CD4-positive, alpha-beta T cell treated with Interleukin-15 for 1 hour (primary cell): ENCODE measurements around the gene GRAP.

Source experiments
- DNase-seq: peaks from one replicate; pipeline ENCODE4 v3.0.0-alpha.2; 2020

GRAP gene

DNA sequence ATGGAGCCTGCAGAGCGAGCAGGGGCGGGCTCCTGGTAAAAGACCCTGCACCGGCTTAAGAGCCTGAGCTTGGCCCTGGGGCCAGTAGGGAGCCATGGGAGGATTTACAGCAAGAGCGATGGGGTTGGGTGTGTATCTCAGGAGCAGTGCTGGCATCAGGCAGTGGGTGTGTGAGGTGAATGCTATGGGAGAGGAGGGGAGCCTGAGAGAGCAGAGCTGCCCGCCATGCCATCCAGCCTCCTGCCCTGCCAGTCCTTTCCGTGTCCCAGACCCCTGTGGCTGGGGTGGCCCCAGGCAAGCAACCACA is 65.5 kb downstream of the GRAP start:
- no peak for DNase-seq

DNA sequence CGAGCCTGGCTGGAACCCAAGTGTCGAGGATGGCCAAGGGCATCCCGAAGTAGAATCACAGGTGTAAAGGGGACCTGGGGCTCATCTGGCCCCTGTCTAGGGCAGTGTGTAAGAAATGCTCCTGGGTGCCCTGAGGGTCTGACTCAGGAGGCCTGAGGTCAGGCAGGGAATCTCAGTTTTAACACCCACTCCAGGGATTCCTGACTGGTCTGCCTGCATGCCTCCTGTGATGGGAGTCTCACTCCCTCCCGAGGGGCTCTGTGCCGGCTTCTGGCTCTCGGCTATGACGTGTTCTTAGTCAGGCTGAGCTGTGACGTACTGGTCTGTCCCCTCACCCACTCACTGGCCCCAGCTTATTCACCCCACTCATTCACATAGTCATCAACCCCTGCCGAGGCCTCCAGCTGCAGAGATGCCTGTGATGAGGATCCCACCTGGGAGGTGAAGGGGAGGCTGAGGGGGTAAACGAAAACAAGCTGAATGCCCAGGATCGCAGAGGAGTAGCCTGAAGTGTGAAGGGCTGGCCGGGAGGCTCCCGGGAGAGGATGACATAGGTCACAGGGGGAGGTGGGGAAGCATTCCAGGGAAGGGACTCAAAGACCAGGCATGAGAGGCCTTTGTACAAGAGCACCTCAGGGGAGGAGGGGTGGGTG is 65.9 kb downstream of the GRAP start:
- DNase-seq: no peak

DNA sequence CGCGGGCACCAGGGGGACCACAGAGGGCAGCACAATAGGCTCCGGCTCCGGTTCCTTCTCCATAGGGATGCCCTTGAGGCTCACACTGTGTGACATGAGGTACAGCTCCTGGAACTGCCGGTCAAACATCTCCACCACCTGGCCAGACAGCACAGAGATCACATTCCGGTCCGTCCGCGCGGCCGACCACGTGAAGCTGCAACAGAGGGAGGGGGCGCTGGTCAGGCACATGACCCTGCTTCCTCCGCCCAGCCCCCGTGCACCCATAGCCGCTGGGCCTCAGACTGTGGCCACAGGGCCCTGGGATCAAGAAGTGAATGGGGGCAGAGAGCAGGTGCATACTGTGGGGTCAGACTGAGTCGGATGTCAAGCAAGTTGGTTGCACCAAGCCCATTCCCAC is 68.1 kb downstream of the GRAP start:
- no peak for DNase-seq

DNA sequence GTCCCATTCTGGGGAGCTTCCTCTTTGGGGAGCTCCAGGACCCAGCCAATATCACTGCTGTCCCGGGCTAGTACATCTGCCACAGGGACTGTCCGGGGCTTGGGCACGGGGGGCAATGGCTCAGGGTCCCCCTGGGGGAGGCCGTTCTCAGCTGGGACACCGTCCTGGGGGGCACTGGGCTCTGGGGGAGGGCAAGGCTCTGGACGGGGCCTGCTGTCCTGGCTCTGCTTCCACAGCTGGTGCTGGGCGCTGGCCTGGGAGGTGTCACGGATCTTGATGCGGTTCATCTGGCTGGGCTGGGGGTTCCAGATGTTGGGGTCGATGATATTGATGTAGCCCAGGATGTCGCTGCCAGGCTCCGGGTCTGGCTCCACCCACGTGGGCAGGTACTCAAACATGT is 68.7 kb downstream of the GRAP start:
- DNase-seq: no peak

- DNase-seq: no peak
Measured at GRCh38 chr17:18977646-18978045, 69.1 kb downstream of the GRAP start.

- no peak for DNase-seq
Measured at GRCh38 chr17:18977021-18977420, 69.7 kb downstream of the GRAP start.

DNA sequence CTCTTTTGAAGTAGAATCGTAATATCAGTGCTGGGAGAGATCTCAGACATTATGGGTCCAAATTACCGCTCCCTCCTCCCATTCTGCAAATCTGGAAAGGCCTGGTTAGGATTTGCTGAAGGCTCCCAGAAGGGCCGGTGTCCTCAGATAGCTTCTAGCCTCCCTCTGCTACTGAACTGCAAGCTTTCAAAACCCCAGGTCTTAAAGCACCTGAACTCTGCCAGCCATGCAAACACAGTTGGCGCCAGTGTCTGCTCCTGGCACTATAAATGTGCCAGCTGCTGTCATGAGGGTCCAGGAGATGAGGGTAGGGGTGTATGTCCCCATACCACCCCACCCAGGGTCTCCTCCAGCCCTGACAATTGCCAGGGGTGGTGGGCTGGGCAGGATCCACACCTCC is 70.6 kb downstream of the GRAP start:
- DNase-seq: no peak

DNA sequence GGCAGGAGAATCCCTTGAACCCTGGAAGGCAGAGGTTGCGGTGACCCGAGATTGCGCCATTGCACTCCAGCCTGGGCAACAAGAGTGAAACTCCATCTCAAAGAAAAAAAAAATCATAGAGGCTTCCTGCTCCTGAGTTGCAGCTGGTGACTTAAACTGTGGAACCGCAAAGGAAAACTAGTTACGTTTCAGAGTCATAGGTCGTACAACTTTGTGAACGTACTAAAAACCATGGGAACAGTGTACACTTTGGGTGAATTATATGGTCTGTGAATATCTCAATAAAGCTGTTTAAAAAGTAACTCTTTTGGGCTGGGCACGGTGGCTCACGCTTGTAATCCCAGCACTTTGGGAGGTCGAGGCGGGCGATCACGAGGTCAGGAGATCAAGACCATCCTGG is 71.2 kb downstream of the GRAP start:
- no peak for DNase-seq

DNA sequence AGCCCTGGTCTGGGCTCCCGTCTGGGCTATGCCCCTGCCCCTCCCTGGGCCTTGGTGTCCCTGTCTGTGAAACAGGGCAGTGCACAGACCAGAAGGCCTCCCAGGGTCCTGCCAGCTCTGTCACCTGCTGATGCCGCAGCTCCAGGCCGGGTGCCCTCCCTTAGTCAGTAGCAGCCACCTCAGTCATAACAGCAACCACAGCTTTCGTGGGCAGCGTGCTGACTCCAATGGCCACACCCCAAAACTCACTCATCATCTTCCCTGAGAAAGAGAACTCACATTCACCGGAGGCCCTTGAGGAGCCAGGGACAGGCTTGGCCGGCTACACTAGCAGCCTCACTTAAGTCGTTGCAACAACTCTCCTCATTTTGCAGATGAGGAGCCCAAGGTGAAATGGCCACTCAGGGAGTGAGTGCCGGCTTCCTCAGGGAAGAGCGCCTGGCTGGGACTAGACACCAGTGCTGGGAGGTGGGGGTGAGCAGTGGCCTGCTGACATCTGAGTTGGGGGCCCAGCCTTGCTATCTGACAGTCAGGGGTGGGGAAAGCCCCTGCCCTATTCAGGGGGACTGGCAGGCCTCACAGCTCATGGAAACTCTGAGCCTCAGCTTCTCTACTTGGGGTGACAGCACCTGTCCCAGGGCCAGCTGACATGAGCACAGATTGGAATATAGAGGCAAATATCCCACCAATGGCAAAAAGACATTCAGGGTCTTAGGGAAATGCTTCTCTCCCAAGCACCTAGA is 72.2 kb downstream of the GRAP start:
- DNase-seq: no peak

DNA sequence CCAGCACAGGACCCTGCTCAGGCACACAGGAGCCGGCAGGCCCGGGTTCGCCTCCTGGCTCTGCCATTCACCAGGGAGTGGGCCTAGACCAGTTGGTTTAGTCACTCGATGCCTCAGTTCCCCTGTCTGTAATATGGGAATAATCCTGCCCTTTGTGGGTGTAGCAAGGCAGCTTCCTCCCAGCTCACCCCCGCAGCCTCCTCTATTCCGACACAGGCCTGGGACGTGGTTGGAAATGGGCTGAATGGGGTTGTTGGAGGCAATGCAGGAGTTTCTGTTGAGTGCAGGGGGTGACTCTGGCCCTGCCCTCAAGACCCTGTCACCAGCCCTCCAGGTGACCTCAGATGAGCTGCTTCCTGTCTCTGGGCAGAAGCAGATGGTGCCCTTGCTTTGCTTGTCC is 75.0 kb downstream of the GRAP start:
- DNase-seq: no peak
